Activated T-cell treated with anti-CD3 and anti-CD28 coated beads, Interleukin-2, amount 50 U/mL, for 48 hours (primary cell): ENCODE measurements around the gene PSEN2.

Experiments used
- DNase-seq, 2 experiments: peaks; one replicate each; pipeline ENCODE4 v3.0.0-alpha.2; 2020

PSEN2 gene

DNA sequence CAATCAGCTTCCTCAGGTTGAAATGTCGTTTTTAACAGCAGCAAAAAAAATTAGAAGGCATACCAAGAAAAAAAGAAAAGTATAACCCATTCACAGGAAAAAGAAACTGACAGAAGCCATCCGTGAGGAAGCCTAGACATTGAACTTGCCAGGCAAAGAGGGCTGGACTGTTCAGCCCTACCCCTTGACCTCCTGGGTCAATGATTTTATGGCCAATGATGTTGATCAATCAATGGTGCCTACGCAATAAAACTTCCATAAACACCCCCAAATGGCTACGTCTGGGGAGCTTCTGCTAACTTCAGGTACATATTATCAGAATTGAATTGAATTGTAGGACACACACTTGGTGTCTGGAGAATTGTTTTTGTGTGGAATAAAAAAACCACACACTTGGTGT, 4.8 kb upstream of the PSEN2 start:
- DNase-seq = no peak

DNA sequence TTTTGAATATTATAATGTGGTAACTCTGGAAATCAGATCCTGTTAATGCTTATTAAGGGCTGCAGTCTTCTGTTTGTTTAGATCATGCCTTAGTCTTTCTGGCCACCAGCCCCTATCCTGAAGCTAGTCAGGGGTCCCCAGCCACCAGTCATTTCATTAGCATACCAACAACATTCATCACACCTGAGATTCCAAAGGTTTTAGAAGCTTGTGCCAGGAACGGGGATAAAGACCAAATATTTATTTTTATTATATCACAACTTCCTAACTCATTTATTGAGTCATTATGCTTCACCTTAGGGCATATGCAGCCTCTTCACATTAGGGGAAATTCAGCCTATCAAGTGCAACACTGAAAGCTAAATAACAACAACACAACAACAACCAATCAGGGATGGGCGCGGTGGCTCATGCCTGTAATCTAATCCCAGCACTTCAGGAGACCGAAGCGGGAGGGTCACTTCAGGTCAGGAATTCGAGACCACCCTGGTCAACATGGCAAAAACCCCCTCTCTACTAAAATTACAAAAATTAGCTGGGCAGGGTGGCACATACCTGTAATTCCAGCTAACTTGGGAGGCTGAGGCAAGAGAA, 2.9 kb upstream of the PSEN2 start:
- no peak for DNase-seq

DNA sequence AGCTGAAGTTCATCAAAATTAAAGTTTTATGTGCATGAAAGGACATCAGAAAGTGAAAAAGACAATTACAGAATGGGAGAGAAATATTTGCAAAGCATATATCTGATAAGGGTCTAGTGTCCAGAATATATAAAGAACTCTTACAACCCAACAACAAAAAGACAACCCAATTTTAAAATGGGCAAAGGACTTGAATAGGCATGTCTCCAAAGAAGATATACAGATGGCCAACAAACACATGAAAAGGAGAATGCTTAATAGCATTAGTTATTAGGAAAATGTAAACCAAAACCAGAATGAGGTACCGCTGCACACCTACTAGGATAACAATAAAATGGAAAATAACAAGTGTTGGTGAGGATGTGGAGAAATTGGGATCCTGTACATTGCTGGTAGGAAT, 1.7 kb upstream of the PSEN2 start:
- no peak for DNase-seq

DNA sequence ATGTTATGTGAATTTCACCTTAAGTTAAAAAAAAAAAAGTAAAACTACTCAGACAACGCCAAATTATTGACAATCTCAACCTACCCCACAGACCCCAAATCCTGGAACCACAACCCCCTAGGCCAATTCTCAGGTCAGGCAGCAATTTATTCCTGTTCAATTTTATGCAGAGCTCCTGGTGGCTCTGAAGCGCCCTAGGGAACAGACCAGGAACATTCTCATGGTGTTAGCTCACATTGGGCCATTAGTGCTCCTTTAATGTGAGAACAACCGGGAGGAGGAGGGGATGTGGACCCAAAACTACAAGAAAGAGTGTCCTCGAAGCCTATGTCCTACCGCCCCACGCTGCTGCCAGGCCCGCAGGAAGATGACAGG, 403 bp upstream of the PSEN2 start:
- DNase-seq = no peak

DNA sequence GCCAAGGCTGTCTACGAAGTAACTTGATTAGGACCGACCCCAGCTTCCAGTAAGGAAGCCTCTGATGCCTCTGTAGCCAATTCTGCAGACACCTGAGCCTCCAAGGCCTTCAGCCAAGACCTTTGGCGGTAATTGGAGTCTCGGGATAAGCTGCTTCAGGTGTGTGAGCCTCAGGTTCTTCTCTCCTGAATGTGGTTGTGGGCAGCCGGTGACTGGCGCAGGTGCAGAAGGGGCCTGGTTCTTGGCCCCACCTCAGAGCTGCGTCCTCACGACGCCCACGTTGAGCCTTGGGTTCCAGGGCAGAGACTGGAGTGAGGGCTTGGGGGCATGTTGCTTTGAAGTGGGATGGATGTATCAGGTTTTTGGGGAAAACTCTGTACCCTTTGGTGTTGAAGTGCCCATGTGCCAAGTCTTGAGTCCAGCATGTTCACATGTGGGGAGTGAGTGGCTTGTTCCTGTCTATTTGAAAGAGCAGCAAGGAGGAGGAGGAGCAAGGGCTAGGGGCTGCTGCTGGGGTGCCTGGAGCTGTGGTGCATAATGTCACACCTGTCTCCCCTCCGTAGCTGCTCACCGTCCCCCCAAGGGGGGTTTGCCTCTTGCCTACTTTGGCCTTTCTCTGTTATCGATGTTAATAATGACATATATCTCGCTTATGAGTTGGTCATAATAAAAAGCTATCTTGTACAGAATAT, 1.4 kb downstream of the PSEN2 start:
- DNase-seq = no peak

DNA sequence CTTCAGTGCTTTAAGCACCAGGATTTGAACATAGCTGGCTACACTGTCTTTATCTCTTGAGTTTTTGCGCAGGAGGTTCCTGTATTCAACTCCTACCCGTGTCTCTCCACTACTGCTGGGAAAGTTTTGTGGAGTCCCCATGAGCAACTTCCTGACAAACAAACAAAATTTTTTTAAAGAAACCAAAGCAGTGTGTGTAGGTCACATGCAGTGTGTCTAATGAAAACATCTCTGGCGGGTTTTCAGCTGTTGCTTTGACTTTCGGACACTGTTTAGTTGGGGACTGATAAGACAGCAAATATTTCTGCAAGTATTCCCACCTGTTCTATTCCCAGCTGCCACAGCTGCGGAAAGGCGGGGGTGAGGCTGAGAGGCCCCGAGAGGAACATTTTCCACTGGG, 2.0 kb downstream of the PSEN2 start:
- DNase-seq = no peak

DNA sequence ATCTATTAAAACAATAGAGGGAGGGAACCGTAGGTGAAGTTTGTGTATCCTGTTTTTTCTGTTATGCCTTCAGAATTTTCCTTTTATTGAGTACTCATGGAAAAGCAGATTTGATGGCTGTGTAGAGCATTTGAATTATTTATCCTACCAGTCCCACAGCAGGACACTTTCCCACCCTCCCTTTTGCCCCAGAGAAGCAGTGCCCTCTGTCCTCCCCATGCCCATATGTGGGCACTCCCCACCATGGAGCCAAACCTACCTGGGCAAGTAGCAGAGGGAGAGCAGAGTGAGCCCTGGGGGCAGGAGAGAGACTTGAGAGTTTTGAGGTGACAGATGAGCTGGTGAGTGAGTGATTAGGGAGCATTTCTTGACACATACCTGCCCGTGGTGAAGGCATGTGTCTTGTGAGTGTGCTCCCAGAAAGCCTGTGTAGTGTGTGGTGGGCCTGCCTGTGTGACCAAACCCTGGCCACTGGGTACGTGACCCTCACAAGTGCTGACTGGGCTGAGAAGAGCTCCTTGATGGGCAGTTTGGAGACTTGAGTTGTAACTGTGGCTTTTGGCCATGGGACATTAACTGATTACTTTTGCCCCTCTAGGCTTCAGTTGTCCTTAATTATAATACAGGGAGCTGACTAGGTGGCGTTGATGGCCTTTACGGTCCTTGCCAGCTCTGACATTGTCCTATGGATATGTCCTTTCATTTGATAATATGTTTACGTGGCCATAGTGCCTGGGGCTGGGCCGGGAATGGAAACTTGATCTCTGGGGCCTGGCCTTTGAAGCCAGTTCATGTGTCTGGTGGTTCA, 3.6 kb downstream of the PSEN2 start:
- DNase-seq = peak in 1 of 2 experiments; percentile 10

DNA sequence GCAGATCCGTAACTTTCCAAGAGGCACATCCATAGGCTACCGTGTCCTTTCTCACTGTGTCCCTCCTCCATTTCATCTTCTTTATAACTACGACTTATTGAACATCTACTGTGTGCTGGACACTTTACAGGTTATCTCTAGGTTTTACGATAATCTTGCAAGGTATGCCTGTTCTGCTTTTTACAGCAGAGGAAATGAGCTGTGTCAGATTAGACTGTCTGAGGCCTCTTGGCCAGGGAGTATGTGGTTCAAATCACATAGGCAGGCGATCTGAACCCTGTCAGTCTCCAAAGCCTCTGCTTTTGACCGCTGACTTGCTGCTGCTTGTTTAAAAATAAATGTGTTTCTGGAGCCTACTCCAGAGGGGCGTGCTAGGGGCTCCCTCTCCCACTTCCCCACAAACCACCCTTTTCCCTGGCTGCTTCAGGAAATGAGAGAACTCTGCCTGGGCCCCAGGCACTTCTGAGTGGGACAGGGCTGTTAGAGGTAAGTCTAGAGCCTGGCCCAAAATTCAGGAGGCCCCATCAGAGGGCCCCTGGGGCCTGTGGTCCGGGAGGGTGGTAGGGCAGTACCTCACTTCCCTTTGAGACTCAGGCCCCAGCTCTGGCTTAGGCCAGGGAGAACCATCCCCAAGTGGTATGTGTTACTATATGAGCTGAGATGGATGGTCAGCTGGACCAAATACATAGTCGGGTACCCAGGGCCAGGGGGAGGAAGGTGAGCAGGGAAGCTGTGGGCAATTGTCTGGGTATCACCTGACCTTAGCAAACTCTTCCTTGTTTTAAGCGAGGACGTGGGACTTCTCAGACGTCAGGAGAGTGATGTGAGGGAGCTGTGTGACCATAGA, 4.4 kb downstream of the PSEN2 start:
- DNase-seq = peak in 1 of 2 experiments; percentile 4

DNA sequence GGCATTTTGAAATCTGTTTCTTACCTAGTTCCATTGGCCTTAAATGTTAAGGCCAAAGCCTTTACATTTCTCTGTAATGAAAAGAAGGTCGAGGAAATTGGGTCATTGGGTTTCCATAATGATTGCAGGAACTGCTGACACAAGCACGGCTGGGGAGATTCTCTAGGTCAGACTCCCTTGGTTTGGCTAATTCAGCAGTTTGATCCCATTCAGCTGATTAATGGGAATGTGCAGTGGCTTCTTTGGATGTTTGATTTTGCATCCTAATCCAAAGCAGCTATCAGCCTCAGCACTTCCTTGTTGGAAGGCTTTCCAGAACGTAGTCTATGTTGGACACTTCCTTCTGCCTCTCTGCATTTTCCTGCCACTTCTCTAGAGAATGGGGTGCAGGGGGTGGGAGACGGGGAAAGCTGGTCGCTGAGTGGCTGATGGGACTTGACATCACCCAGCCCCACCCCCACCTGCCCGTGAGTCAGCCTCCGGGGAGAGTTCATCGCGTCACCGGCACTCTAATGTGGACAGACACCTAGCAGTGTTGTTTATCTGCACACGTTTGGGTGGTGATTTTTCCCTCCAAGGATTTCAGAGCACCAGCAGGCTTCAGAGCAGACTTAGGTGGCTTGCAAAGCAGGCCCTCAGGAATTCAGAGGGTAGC, 5.4 kb downstream of the PSEN2 start:
- DNase-seq = no peak

DNA sequence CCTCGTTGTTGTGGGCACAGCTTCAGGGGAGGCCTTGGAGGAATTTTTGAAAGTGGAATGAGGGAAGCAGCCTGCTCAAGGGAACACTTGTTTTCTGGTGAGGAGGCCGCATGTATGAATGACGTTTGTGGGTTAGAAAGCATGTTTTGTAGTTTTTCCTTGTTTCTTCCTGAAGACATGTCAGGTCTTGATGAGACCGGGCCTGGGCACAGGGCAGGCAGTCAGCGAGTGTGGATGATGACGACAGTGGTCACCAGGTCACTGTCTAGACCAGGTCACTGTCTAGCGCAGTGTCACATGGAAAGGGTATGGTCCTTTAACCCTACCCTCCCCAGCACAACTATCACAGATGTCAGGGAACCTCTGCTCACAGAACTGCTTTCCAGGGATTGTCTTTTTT, 7.3 kb downstream of the PSEN2 start:
- DNase-seq = no peak

DNA sequence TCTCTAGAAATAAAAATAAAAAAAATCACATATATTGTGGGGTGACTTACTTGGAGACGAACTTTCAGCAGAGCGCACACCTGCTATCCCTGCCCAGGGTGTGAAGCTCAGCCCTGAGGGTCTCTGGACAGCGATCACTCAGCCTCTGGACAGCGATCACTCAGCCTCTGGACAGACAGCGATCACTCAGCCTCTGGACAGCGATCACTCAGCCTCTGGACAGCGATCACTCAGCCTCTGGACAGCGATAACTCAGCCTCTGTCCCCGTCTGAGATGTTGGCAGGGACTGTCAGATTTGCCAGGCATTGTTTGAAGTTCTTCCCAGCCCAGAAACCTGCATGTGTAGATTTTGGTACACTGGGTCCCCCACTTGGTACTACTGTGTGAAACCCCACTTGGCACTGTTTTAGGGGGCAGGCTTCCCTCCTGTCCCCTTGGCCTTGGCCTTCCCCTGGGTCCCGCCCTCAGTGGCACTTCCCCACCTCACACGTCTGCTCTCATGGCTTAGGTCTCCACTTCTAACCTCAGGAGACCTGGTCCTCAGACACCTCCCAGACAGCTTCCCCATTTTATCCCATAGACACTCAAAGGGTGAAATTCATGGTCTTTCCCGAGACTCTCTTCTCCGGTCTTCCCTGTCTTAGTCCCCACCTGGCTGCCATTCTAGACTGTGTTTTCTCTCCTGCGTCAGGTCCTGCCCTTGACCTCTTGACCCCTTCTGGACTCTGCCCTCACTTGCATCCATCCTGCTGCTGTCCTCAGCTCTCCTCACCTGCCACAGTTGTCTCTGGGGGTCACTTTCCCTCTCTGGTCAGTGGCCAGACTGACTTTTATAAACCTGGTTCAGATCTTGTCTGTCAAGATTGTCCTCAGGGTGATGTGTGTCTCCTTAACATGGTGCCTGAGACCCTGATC, 10.2 kb downstream of the PSEN2 start:
- no peak for DNase-seq

DNA sequence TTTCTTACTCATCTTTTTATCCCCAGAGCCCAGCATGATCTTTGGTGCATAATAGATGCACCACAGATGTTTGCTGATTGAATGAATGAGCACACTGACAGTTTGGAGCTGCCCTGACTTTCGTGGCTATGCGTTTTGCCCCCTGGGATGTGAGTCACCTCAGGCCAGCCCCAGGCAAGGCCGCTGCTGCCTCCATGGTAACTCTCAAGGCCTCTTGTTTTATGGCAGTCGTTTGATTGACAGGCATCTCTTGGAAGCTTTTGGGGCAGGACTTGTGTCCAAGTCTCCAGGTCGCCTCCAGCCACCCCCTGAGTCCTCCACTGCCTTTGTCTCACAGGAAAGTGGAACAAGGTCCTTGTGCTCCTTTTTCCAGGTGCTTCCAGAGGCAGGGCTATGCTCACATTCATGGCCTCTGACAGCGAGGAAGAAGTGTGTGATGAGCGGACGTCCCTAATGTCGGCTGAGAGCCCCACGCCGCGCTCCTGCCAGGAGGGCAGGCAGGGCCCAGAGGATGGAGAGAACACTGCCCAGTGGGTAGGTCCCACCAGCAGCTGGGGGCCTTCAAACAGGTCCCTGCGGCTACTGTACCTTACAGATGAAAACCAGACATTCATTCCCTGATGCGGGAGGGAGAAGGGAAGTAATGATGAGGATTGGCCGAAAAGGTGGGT, 11.2 kb downstream of the PSEN2 start:
- no peak for DNase-seq

DNA sequence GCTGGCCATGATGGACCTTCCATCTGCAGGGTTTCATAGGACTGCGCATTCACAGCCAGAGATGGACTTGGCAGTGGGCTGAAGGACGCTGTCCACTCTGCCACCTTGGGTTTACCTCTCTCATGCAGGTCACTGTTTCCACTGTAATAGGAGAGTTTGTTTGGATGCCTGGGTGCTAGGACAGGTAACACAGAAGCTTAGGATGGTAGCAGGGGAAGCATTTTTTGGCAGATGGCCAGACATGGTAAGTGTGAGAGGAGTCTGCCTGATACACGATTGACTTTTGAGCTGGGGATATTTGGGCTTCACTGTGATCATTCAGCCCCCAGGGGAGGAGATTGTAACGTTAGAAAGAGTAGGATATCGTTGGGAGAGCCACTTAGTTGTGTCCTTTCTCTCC, 11.8 kb downstream of the PSEN2 start:
- peak in 1 of 2 experiments; percentile 32 for DNase-seq

DNA sequence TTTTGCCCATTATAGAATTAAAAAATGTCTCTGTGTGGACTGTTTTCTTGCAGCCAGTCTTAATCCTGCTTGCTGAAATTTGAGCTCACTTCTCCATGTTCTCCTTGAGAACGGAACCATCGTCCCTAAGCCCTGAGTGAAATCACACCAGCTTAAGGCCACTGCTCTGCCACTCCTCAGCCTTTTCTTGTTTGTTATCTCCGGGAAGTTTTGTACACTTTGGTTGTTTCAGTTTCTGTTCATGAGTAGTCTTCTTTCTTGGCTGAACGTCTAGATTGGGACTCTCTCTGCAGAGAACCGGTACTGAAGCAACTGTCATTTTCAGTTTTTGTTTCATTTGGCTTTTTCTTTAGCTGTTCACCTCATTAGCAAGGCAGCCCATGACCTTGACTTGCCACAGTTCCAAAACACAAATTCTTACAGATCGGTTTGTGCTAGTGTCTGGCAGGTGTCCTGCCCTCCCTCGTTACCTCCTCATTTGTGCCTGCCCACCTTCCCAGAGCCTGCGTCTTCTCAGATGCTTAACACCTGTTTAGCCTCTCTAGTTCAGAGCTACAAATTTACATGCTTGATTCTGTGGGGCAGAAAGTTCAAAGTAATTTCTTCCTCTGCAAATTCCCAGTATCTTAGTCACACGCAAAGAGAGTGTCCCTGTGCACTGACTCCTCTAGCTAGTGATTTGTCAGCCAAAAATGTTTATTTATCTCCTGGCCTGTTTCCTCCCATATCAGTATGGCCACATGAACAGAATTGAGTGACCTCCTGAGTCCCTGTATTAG, 12.4 kb downstream of the PSEN2 start:
- peak; percentile 61 to 62 for DNase-seq

DNA sequence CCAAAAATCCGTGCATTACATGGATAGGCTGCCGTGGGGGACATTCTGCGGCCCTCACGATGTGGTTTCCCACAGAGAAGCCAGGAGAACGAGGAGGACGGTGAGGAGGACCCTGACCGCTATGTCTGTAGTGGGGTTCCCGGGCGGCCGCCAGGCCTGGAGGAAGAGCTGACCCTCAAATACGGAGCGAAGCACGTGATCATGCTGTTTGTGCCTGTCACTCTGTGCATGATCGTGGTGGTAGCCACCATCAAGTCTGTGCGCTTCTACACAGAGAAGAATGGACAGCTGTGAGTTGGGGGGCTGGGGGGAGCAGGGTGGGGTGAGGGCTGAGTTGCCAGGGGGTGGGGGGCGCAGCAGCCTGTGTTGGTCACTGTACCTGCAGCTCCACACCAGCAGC, 13.2 kb downstream of the PSEN2 start:
- no peak for DNase-seq

DNA sequence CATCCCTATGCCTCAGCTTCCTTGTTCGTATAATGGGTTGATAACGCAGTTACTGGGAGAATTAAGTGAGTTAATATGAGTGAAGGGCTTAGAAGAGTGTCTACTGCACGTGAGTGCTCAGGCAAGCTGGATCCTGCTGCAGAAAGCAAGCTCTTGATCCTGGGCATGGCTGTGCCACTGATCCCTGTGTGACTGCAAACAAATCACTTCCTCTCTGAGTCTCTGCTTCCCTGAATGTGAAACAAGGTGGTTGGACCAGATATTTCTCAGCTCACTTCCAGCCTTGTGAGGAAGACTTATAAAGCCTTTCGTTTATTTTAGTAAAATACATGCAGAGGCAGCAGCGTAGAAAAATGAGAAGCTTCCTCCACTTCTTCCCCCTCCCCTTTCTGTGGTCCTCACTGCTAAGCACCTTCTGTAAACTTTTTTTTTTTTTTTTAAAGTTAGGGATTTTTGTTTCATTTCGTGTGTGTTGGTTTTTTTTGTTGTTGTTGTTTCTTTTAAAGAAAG, 13.8 kb downstream of the PSEN2 start:
- DNase-seq = no peak

DNA sequence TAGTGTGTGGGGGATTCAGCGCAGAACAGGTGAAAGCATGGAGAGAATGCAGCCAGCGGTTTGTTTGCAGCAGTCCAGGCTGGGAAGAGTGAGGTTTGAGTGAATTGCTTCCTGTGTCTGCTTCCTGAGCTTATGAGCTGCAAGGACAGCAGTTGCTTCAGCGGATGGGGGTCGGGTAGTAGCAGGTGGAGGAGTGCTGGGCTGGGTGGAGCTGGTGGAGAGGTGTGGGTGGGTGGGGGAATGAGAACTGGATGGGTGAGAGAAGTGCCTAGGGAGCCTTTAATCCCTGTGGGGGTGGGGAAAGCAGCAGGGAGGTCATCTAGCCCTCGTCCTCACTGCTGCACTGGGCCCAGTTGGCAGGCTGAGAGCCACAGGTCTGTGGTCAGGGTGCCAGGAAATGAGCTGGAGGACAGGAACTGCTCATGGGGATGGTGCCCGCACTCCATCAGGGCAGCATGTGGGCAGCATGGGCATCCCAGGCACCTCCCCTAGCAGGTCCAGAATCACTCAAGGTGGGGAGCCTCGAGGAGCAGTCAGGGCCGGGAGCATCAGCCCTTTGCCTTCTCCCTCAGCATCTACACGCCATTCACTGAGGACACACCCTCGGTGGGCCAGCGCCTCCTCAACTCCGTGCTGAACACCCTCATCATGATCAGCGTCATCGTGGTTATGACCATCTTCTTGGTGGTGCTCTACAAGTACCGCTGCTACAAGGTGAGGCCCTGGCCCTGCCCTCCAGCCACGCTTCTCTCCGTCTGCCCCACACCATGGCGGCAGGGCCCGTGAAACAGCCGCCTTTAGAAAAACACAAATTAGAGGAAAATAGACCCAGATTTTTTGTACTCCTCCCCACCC, 14.8 kb downstream of the PSEN2 start:
- DNase-seq = no peak

DNA sequence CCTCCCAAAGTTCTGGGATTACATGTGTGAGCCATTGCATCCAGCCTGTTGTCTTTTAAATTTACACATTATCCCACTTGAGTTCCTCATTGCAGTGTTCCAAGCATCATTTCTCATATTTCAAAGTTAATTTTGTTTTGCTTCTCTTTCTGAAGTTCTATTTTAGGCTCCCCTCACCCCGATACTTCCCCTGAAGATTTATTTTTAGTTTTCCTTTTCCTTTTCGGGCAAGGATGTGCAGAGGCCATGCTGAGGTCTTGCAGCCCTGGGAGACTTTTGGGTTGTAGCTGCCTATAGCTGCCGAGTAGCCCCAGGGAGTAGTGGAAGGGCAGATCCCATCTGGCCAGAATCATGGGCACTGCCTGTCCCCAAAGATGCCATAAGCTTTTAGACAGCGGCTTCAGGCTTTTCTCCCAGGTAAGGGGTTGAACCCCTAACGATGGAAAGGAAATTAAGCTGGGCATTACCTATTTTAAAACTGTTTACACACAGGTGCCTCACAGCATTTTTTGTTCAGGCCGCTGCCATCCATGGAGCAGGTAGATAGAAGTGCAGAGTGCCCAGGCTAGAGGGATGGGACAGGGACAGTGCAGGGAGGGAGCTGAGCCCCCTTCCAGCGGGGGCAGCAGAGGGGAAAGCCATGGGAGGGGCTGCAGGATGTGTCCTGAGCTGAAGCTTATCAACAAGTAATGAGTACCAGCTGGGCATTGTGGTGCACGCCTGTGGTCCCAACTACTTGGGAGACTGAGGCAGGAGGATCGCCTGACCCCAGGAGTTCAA, 15.9 kb downstream of the PSEN2 start:
- DNase-seq = no peak
